Dedifferentiated amniotic fluid mesenchymal stem cell (primary cell): ENCODE results near the gene TINAGL1.

Experiments
- DNase-seq: peaks from one replicate; pipeline ENCODE4 v3.0.0-alpha.2; 2016; ENCODE audit errors: extremely low spot score

TINAGL1 gene

GRCh38 chr1:31627301-31627929 is 51.1 kb downstream of the TINAGL1 start:
- no peak for DNase-seq

DNA sequence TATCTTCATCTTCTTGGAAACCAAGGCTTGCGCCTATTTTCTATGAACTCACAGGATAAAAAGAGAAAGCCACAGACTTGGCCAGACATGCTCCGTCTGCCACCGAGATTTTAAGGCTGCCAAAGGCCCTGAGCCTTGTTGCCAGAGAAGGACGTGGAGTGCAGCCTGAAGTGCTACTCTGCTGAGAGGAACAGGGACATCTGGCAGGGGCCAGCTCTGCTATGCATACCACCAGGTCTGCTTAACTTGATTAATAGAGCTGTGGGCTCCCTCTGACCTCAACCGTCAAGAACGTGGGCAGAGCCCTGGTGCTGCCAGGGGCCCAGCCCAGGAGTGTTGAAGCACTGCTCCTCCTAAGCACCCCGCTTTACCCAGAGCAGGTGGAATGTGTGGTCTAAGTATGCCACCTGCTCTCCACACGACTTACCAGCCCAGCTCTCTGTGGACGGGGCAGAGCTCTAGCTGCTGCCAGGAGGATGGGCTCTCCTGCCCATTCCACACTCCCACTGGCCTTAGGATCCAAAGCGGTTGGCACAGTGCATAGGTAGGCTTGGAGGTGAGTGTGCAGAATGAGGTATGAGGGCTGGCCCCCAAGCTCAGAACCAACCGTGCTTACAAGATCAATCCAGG is 51.7 kb downstream of the TINAGL1 start:
- no peak for DNase-seq

DNA sequence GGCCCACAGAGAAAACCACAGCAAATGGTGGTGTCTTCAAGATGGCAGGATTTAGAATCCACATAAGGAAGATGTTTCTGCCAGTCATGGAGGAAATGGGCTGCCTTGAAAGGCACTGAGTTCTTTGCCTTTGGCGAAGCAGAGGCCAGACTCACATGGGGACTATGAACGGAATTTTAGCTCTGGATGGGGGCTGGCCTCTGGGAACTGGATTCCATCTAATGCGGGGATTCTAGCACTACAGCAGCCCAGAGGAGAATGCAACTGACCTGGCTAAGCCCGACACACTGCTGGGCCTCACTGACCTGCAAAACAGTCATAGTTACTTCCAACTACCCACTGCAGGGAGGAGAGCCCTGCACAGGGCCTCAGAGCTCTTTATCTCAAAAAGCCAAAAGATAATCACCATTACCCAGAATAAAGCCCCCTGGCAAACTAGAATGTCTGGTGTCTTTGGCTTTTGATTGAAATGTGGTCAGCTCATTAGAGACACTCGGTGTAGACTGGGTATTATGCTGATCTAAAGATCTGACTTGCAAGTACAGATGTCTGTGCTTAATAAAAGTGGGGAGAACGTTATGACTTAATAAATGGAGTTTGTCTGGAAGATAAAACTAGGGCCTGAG is 52.7 kb downstream of the TINAGL1 start:
- no peak for DNase-seq

- no peak for DNase-seq
Observed at GRCh38 chr1:31632649-31633048, 56.3 kb downstream of the TINAGL1 start.

DNA sequence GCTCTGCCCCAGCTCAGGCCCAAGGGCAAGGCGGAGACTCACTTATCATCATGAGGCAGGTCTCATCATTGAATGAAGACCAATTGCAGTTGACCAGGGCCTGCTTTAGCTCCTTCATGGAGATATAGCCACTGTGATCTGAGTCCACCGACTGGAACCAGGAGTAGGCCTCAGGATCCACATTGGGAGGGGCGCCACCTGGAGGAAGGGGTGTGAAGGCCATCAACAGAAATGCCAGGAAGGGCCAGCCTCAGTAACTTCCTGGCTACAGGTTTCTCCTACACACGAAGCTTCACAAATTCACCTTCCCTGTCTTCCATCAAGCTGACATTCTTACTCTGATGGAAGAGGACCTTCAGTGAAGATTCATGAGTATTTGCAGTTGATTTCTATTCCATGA is 56.8 kb downstream of the TINAGL1 start:
- DNase-seq, result no peak
